ENCODE data around the gene HIBADH. TPM values are rescaled to one million over a fixed set of nuclear protein-coding genes. Genes with fewer than 3 reads are reported as not detected.

HIBADH gene
- total RNA-seq, 1 experiment from 2014 or later: 23.2 TPM

DNA sequence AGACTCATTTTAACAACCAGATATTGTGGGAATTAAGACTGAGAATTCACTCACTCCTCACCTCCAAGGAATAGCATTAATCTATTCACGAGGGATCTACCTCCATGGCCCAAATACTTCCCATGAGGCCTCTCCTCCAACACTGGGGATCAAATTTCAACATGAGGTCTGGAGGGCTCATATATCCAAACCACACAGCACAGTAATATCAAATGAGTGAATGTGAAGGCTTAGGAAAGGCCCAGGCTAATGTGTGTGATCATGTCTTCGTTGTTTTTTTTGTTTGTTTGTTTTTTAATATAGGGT lies 46.5 kb downstream of the HIBADH start:
- WGBS (ENCODE audit: extremely low coverage, insufficient read length, low lambda C conversion rate): no CpG with 5 or more reads among the region's 2 CpGs
- no peak overlapping the region for H3K27ac ChIP-seq (ENCODE audit: insufficient read length, low read depth, low read length)
- H2BK15ac ChIP-seq (ENCODE audit: low read depth, low read length): no peak overlapping the region
- H4K5ac ChIP-seq (ENCODE audit: insufficient read length, low read depth, low read length): no peak overlapping the region
- no peak overlapping the region for H3K56ac ChIP-seq (ENCODE audit: insufficient read length, low read depth, low read length)
- no peak overlapping the region for H2BK5ac ChIP-seq (ENCODE audit: insufficient read length, low read length)
- H4K20me1 ChIP-seq (ENCODE audit: control insufficient read depth, insufficient read depth, insufficient read length): no peaks in the 10 kb centered on the region
- no peak overlapping the region for H3K4me3 Mint-ChIP-seq
- peaks cover 21 to 24% of the 10 kb centered on the region in 2 experiments for H3K9me3 Mint-ChIP-seq
- no peak overlapping the region for H3K27ac Mint-ChIP-seq
- H3K4me1 Mint-ChIP-seq: peaks cover 5% of the 10 kb centered on the region in 2 experiments; a peak in 1 of 4 replicates
- H3T11ph ChIP-seq (ENCODE audit: low read length): no peak overlapping the region
- no peak overlapping the region for H3K9ac ChIP-seq (ENCODE audit: extremely low read depth, insufficient read length, low read length)
- H3K79me1 ChIP-seq (ENCODE audit: insufficient read depth, low read depth, low read length, poor library complexity, severe bottlenecking): no peaks in the 10 kb centered on the region
- no peak overlapping the region for H4K8ac ChIP-seq (replicated peaks; ENCODE audit: insufficient read length, low read depth, low read length)
- H3K9me3 ChIP-seq (ENCODE audit: control insufficient read depth, low read depth, low read length): peaks cover 4% of the 10 kb centered on the region
- no peak overlapping the region for H3K18ac ChIP-seq (ENCODE audit: insufficient read length, low read depth, low read length)
- no peak overlapping the region for H3K4me2 ChIP-seq (ENCODE audit: insufficient read depth, insufficient read length, low read length)
- no peak overlapping the region for H2BK120ac ChIP-seq (ENCODE audit: low read depth, low read length, poor library complexity, severe bottlenecking)
- H2AFZ ChIP-seq (ENCODE audit: low read length): no peak overlapping the region
- no peak overlapping the region for H2BK12ac ChIP-seq (ENCODE audit: insufficient read length, low read depth, low read length)
- no peak for TF ChIP-seq CTCF (conservative IDR thresholded peaks at IDR 0.05)
- H3K14ac ChIP-seq (ENCODE audit: insufficient read depth, low read length): no peak overlapping the region
- no peak overlapping the region for H2AK5ac ChIP-seq (ENCODE audit: insufficient read length, low read length)
- no peak overlapping the region for H3K4ac ChIP-seq (ENCODE audit: low read depth, low read length)
- no peaks in the 10 kb centered on the region for H3K27me3 Mint-ChIP-seq (ENCODE audit: low read depth)
- no peak overlapping the region for H4K91ac ChIP-seq (ENCODE audit: insufficient read length, low read depth, low read length)
- no peak for DNase-seq
- no peak overlapping the region for H3K23ac ChIP-seq (ENCODE audit: insufficient read length, low read depth, low read length)
- H3K36me3 Mint-ChIP-seq (ENCODE audit: insufficient read depth in 1 of 3, low read depth in 3 of 3): peaks cover 33 to 38% (median 35%) of the 10 kb centered on the region in 3 experiments
- no peaks in the 10 kb centered on the region for H3K27me3 ChIP-seq (ENCODE audit: insufficient read depth, low read length)
- H3K79me2 ChIP-seq (ENCODE audit: insufficient read depth, low read length): no peaks in the 10 kb centered on the region
- H3K4me1 ChIP-seq (ENCODE audit: insufficient read depth, low read length): no peaks in the 10 kb centered on the region; the same call in 1 of the 2 replicates
- no peak overlapping the region for H2BK20ac ChIP-seq (ENCODE audit: low read depth, low read length, poor library complexity, severe bottlenecking)
- no peaks in the 10 kb centered on the region for H3K23me2 ChIP-seq (ENCODE audit: insufficient read length, low read depth, low read length, poor library complexity, severe bottlenecking)

Measured in H9 (cell line).